HG02852 (cell line): Measurements from ENCODE around the gene TMEM132D.

Experiments
- ATAC-seq: cut with Tn5 transposase; IDR thresholded peaks from one replicate; pipeline ENCODE4 v1.9.1; 2021; ENCODE audit warnings: mild to moderate bottlenecking, moderate library complexity; ENCODE audit not compliant: unreplicated experiment

Gene TMEM132D

GRCh38 chr12:129750421-129750820 is 153.4 kb downstream of the TMEM132D start:
- ATAC-seq: no peak

- no peak for ATAC-seq
These were observed 157.5 kb downstream of the TMEM132D start for GRCh38 chr12:129746318-129746717.

DNA sequence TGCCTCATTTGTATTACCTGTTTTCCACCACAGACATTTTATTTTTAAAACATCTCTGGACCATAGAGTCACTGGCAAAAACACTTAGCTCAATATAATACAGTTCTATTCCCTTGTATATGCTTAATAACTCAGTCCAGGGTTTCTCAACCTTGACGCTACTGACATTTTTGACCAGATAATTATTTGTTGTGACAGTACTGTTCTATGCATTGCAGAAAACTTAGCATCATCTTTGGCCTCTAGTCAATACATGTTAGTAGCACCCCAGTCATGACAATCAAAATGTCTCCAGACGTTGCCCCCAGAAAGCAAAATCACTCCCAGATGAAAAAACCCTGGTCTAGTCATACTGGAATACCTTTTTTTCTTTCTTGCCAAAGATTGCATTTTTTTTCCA is 174.7 kb downstream of the TMEM132D start:
- no peak for ATAC-seq

DNA sequence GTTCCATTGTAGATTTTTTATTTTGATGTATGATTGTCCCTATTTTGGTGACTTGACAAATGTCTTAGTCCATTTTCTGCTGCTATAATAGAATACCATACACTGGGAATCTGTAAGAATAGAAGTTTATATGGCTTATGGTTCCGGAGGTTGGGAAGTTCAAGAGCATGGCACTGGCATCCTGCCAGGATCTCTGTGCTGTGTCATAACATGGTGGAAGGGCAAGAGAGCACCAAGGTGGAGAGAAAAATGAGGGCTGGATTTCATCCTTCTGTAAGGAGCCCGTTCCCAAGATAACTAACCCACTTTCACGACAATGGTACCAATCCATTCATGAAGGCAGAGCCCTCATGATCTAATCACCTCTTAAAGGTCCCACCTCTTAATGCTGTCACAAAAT is 176.7 kb downstream of the TMEM132D start:
- ATAC-seq: no peak

GRCh38 chr12:129723260-129723659 is 180.6 kb downstream of the TMEM132D start:
- no peak for ATAC-seq

DNA sequence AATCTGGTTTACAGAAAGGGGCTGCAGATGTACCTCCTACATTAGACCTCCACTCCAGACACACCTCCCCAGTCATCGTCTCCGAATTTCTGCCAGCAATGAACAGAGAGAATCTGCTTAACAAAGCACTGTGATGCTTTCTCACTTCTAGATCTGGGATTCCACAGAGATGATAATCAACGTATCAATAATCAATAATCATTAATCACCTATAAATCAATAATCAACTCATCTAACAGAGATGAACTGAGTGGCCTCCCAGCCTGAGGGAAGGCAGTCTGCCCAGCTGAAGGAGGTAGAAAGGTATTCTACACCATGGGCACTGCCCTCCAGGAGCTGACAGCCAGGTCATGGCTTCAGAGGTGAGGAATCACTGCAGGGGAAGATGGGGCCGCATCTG is 183.2 kb downstream of the TMEM132D start:
- ATAC-seq: no peak

- no peak for ATAC-seq
These were observed 184.4 kb downstream of the TMEM132D start for GRCh38 chr12:129719416-129719815.

- no peak for ATAC-seq
These were observed 186.4 kb downstream of the TMEM132D start for GRCh38 chr12:129717438-129717837.

DNA sequence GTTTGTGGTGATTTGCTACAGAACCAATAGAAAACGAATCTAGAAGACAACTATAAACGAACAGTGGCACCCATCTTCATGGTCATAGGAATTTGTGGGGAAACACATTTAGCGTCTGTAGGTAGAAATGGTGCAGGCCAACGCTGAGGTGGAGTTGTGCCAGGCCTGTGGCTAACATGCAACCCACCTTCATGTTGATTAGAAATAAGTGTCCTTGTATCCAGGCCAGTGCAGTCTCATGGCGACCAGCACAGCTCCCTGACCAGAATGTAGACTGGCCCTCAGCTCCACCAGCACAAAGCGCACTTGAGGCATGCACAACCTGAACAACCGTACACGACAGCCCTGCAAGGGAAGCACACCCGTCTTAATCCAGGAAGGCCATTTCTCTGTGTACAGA is 187.0 kb downstream of the TMEM132D start:
- no peak for ATAC-seq

- no peak for ATAC-seq
These were observed 197.1 kb downstream of the TMEM132D start for GRCh38 chr12:129706716-129707115.

DNA sequence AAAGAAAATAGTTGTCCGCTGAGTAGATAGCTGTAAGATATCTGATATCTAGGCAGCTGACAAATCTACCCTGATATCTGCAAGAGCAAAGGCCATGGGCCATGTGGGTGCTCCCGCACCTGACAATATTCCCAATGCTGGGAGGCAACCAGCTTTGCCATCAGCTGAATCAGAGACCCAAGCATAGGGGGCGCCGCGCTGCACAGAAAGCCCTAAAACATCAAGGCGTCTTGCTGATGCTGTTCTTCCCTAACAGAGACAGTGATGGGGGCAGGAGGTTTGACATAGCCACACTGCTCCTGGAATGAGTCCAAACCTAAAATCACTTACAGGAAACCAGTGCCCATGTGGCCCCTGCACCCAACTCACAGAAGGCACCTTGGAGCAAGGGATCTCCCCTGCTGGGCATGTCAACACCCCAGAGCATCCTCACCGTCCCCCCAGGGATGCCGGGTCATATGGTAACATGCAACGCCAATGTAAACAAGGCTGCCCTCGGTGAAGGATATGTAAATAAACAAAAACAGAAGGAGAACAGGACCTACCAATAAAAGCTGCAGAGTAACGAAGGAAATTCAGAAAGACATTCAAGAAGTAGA is 199.5 kb downstream of the TMEM132D start:
- no peak for ATAC-seq

DNA sequence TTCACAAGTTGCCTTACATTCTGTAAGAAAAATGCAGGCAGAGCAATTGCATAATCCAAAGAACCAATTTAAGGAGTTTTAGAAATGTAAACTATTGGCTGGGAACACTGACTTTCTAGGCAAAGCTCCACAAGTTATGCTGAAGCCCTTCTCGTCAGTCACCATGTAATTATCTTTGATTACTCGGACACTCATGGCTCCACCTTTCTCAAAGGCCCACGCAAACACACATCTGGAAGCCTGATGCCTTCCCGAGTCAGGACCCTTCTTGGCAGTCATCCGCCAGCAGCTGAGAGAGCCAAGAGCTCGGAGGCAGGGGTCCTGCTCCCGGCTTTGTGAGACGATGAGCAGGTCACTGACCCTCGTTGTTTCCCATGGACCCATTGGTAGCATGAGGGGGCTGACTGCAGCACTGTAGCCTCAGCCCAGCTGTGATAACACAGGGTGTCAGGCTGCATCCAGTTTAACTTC is 202.2 kb downstream of the TMEM132D start:
- ATAC-seq: no peak

- ATAC-seq: no peak
These were observed 203.8 kb downstream of the TMEM132D start for GRCh38 chr12:129700036-129700435.

DNA sequence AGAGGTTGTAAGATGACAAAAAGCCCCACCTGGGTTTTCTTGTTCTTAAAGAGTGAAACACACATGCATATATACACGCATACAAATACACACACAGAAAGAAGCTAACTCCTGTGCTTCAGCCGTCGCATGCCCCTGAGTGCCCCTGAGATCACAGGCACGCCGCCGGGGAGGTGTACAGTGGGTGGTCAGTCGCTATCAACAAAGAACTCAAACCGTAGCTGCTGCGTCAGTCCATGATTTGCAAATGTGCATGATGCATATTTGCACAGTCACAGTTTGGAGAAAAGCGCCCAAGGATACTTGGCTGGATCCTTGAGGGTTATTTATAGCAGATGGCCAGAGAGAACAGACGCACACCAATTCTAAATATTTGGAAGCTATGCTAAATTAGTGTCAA is 206.9 kb downstream of the TMEM132D start:
- ATAC-seq: no peak

DNA sequence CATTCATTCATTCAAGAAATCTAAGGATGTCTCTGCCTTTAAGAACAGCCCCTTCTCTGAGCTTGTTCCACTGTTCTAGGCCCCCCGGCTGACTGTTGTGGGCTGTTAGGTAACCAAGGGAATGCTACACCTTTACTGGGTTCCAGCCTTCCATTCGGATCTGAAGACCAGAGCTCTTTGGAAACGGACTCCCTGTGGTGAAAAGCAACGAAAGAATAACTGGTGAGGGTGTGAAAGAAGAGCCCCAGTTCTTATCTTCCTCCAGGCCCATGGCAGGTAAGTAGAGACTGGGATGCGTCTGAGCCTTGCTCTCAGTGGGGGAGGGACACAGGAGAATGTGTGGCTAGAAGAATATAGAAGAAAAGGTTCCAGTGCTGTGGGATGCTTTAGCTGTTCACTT is 207.4 kb downstream of the TMEM132D start:
- ATAC-seq: no peak

GRCh38 chr12:129693731-129694130 is 210.1 kb downstream of the TMEM132D start:
- no peak for ATAC-seq

DNA sequence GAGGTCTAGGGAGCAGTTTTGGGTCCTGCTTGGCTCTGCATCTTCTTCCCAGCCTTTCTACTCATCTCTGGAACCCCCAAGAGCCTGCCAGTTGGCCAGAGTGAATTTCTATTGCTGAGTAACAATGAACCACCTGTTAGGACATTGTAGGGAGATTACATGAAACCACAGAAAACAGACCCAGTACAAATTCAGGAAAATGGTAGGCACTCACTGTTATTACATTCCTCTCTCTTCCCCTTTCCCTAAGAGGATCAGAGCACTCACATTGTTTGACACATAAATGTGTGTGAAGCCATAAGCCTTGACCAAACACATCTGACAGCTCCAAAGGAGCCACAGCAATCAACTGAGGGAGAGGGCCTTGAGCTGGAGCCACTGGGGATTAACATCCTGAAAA is 216.1 kb downstream of the TMEM132D start:
- ATAC-seq: no peak

GRCh38 chr12:129681830-129682229 is 222.0 kb downstream of the TMEM132D start:
- ATAC-seq: no peak

DNA sequence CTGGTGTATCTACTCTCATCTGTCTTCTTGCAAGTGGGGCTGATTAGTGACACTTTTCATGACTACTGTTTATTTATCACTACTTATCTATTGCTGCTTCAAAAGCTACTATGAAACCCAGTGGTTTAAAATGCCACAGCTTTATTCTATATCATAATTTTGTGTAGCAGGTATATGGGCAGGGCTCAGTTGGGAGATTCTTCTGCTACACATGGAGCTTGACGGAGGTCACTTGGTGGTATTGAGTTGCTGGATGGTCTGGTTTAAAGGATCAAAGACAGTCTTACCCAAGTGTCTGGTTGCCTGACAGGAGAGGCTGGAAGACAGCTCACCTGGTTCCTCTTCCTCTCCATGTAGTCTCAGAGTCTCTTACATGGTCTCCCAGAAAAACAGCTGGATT is 222.7 kb downstream of the TMEM132D start:
- ATAC-seq: no peak

GRCh38 chr12:129676411-129676810 is 227.4 kb downstream of the TMEM132D start:
- ATAC-seq: no peak

DNA sequence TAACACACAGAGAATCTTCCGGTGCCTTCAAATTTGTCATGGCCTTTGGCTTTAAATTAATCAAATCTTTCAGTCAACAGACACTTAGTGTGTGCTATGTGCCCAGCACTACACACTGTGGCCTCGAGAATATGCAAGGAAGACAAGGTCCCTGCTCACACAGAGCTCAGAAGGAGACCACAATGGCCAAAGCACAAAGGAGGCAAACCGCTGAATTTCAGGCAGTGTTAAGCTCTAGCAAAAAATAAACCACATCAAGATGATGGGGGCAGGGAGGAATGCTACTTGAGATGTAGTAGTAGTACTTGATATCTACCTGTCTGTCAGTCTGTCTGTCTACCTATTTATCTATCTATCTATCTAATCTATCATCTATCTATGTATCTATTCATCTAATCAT is 227.9 kb downstream of the TMEM132D start:
- ATAC-seq: no peak

DNA sequence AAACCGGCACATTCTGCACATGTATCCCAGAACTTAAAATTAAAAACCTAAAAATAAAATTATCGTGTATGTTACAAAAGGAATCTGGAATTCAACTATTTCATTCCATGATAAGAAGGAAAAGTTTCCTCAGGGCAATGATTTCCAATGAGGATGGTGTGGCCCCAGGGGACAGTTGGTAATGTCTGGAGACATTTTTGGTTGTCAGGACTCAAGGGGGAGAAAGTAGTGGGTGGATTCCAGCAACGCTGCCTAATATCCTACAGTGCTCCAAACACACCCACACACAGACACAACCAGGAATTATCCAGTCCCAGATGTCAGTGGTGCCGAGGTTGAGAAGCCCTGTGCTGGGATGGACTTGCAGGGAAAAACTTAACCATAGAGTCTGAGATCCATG is 228.3 kb downstream of the TMEM132D start:
- no peak for ATAC-seq

DNA sequence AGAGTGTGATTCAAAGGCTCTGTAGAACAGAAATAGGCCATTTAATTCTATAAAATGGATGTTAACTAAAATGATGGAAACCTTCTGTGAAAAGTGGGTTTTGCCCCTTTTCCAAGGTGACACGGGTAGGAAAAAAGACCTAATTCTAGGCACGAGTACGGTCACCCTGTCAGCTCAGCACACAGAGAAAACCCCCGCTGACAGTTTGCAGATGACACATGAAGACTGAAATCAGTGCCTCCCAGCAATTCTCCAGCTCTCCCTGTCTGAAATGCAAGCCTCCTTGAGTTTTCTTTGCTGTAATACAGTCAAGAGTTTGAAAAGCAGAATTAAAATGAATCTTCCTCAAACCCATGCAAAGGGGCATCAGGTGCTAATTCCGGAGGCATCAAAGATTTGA is 230.0 kb downstream of the TMEM132D start:
- ATAC-seq: no peak
